Measurements from ENCODE around the gene VAV3.

VAV3 gene

DNA sequence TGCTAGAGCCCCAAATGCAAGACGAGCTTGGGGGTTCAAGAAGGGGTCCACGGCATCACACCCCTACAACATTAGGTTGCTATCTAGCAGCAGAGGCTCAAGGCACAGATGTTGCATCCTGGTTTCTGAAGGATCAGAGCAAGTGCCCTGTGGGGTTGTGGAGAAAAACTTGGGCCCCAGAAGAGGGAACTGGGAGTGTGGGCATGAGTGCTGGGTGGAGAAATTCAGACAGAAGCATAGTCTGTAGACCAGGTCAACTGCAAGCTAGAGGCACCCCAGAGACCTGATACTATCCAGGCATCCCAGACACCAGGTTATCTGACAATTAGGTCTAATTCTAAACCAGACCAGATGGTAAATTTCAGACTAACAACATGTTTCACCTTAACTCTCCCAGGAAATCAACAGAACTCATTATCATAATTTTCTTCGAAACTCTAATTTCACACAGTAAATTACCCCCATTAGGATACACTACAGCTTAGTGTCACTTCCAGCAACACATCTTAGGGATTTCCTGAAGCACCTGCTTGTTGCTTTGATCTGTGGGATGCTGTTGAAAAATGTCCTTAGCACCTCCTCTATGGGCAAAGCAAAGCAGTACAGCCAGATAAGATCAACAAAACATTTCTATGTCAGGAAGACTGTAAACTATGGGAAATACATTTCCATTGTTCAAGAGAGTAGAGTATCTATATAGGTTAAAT, 179.3 kb downstream of the VAV3 start:
- peak in 1 of 2 experiments; percentile 41 for DNase-seq (ENCODE audit: low read depth in 1 of 2, low spot score in 1 of 2)
- Histone ChIP-seq H3K27ac (replicated peaks) (no peak overlapping the region; the same call in 1 of the 2 replicates), H3K4me3 (replicated peaks; ENCODE audit: insufficient read depth, low read length) (no peak overlapping the region), H3K27me3 (ENCODE audit: insufficient read depth, poor library complexity, severe bottlenecking) (no peaks in the 10 kb centered on the region)
- TF ChIP-seq CTCF (IDR thresholded peaks at IDR 0.05; ENCODE audit: insufficient read depth, low read length): no peak
- TF ChIP-seq GABPA (IDR thresholded peaks at IDR 0.05; ENCODE audit: low read depth): no peak
- TF ChIP-seq SPI1 (IDR thresholded peaks at IDR 0.05; ENCODE audit: borderline replicate concordance, low read depth): peak; percentile 51; the same call in 1 of the 2 replicates

DNA sequence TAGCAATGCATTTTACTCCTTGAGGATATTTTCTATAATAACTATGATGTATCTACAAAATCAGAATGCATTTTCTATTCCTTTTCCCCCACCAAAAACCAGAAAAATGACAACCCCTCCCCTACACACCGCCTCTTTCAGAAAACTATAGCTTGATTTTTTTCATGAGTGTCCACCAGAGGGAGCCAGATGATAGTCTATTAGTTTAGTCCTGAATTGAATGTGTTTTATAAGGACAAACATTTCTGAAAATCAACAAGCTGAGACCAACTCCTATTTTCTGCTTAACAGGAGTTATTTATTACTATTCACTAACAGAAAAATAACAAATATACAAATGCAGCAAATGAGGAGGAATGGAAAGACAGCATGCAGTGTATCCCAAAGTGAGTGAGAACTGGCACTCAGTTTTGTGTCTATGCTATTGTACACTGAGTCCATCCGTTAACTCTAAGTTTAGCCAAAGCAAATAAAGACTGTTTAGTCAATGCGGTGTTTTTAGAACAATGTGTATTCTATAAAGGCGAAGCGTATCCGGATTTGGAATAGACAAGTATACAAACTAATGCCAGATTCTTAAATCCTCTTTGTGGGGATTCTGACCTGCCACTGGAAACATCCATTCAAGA, 182.6 kb downstream of the VAV3 start:
- Histone ChIP-seq H3K27me3 (ENCODE audit: insufficient read depth, poor library complexity, severe bottlenecking) (no peaks in the 10 kb centered on the region), H3K4me3 (replicated peaks; ENCODE audit: insufficient read depth, low read length) (no peak overlapping the region), H3K27ac (replicated peaks) (no peak overlapping the region)
- TF ChIP-seq REST (IDR thresholded peaks at IDR 0.05; ENCODE audit: insufficient replicate concordance, low read depth) (no peak), GABPA (IDR thresholded peaks at IDR 0.05; ENCODE audit: low read depth) (no peak), CTCF (IDR thresholded peaks at IDR 0.05; ENCODE audit: insufficient read depth, low read length) (no peak), POLR2AphosphoS5 (IDR thresholded peaks at IDR 0.05; ENCODE audit: low read depth) (no peak), SPI1 (IDR thresholded peaks at IDR 0.05; ENCODE audit: borderline replicate concordance, low read depth) (no peak)
- peak in 1 of 2 experiments; percentile 55 for DNase-seq (ENCODE audit: low read depth in 1 of 2, low spot score in 1 of 2)

GRCh38 chr1:107781245-107781644, 183.7 kb downstream of the VAV3 start:
- no peak for TF ChIP-seq CTCF (IDR thresholded peaks at IDR 0.05; ENCODE audit: insufficient read depth, low read length)
- TF ChIP-seq POLR2AphosphoS5 (IDR thresholded peaks at IDR 0.05; ENCODE audit: low read depth): no peak
- no peak for TF ChIP-seq REST (IDR thresholded peaks at IDR 0.05; ENCODE audit: insufficient replicate concordance, low read depth)
- no peak for TF ChIP-seq GABPA (IDR thresholded peaks at IDR 0.05; ENCODE audit: low read depth)
- no peak for TF ChIP-seq SPI1 (IDR thresholded peaks at IDR 0.05; ENCODE audit: borderline replicate concordance, low read depth)
- H3K27ac ChIP-seq (replicated peaks): no peak overlapping the region
- no peaks in the 10 kb centered on the region for H3K27me3 ChIP-seq (ENCODE audit: insufficient read depth, poor library complexity, severe bottlenecking)
- no peak for DNase-seq (ENCODE audit: low read depth in 1 of 2, low spot score in 1 of 2)
- no peak overlapping the region for H3K4me3 ChIP-seq (replicated peaks; ENCODE audit: insufficient read depth, low read length)
